ENCODE results near the gene SYNGR3. TPM values are rescaled to one million over a fixed set of nuclear protein-coding genes. Genes with fewer than 3 reads are reported as not detected.
A peak's percentile ranks its signal among the peaks of the same experiment; 100 is the strongest.
"Not testable (repeated sequence)": the region's sequence is repeated elsewhere in the genome, so short reads cannot be mapped to it uniquely, and the experiment has no call there.

Gene SYNGR3
- total and polyA plus RNA-seq, 2 donors from 2014 or later: 2.2 to 4.6 TPM

DNA sequence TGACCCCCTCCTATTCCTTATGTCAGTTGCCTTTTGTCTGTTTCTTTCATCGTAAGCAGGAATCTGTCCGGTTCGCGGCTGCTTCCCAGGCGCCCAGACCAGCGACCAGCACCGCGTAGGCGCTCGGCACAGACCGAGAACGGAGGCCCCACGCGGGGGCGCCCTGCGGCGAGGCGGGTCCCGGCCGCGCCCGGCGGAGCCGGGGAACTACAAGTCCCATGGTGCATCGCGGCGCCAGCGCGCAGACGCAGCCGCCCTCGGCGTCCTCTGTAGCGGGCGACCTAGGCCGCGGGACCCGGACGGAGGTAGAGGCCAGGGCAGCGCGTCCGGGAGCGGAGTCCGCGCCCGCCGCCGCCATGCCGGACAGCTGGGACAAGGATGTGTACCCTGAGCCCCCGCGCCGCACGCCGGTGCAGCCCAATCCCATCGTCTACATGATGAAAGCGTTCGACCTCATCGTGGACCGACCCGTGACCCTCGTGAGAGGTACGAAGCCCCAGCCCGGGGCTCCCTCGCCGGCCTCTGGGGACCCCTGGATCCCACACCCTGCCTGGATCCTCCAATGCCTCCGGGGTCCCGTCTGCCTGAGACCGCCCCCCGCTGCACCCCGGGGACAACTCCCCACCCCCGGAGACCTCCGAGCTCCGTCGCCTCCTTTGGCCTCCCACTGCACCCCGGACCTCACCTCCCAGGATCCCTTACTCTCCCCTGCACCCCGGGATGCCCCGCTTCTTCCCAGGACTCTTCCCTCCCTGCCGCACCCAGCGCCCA, 30.3 kb upstream of the SYNGR3 start, which contains the start of gene NDUFB10:
Gene NDUFB10 (plus strand): TSS at position 270 of the 771 bp plus-strand sequence. CDS start 87 bp downstream, at position 357.
- H3K27ac ChIP-seq (ENCODE audit: low read depth in 2 of 2, low read length in 2 of 2): peak within 1 kb of the TSS; percentile 75 to 78

DNA sequence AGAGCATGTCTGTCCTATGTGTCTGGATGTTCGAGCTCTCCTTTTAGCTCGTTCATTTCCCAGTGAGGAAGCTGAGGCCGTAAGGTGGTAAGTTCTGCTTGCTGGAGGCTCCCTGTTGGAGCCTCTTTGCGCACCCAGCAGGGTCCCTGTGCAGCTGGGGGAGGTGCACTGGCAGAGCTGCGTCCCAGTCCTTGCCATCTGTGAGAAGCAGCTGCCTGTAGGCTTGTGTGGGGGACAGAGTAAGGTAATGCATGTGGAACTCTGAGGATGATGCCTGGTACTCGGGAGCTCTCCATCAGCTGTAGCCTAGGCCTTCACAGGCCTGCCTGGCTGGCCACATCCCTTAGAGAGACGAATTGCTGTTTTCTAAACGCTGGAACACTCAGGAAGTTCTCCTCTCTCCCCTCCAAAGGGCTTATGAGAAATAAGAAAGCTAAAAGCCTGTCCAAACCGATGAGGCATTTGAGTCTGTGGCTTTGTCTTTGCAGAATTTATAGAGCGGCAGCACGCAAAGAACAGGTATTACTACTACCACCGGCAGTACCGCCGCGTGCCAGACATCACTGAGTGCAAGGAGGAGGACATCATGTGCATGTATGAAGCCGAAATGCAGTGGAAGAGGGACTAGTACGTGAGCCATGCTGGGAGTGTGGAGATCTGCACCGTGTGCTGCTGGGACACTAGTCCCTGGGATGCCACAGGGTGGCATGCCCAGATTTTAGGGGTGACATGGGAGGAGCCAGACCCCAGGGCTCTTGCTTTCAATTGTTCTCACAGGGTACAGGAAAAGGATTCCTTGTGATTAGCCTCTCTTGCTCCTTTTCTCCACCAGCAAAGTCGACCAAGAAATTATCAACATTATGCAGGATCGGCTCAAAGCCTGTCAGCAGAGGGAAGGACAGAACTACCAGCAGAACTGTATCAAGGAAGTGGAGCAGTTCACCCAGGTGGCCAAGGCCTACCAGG, 28.8 kb upstream of the SYNGR3 start:
- Histone ChIP-seq H3K9ac (ENCODE audit: low read length in 3 of 3) (peak overlapping the region in 2 of 3 donors; percentile 16 to 91), H3K27me3 (ENCODE audit: control insufficient read depth, insufficient read depth, low read length) (no peaks in the 10 kb centered on the region), H3K36me3 (ENCODE audit: control insufficient read depth in 2 of 3, insufficient read depth in 3 of 3, low read length in 3 of 3) (peaks cover 0 to 6% (median 6%) of the 10 kb centered on the region in 3 donors), H3K9me3 (ENCODE audit: control insufficient read depth in 2 of 3, insufficient read depth in 1 of 3, low read length in 3 of 3) (no peaks in the 10 kb centered on the region), H3K27ac (ENCODE audit: low read depth in 2 of 2, low read length in 2 of 2) (no peak overlapping the region), H3K4me1 (ENCODE audit: control insufficient read depth in 2 of 3, insufficient read depth in 2 of 3, low read depth in 1 of 3, low read length in 3 of 3) (peaks cover 0 to 21% (median 20%) of the 10 kb centered on the region in 3 donors), H3K4me3 (ENCODE audit: low read length in 3 of 3) (peak overlapping the region in 2 of 3 donors; percentile 29 to 81)
- TF ChIP-seq, protein P1, sequence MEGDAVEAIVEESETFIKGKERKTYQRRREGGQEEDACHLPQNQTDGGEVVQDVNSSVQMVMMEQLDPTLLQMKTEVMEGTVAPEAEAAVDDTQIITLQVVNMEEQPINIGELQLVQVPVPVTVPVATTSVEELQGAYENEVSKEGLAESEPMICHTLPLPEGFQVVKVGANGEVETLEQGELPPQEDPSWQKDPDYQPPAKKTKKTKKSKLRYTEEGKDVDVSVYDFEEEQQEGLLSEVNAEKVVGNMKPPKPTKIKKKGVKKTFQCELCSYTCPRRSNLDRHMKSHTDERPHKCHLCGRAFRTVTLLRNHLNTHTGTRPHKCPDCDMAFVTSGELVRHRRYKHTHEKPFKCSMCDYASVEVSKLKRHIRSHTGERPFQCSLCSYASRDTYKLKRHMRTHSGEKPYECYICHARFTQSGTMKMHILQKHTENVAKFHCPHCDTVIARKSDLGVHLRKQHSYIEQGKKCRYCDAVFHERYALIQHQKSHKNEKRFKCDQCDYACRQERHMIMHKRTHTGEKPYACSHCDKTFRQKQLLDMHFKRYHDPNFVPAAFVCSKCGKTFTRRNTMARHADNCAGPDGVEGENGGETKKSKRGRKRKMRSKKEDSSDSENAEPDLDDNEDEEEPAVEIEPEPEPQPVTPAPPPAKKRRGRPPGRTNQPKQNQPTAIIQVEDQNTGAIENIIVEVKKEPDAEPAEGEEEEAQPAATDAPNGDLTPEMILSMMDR (IDR thresholded peaks at IDR 0.05; ENCODE audit: borderline replicate concordance, extremely low read depth, insufficient read depth): no peak
- FAIRE-seq (no peak), DNase-seq (peak in 1 of 5 donors; percentile 7)
- intact Hi-C loops (cut with DNase I): no loop called here

More for the DNA sequence above, 30.3 kb upstream of the SYNGR3 start, which contains the start of gene NDUFB10:
- Histone ChIP-seq H3K9ac (ENCODE audit: low read length in 3 of 3) (peak within 1 kb of the TSS; percentile 33 to 91 (median 87)), H3K4me3 (ENCODE audit: low read length in 3 of 3) (peak within 1 kb of the TSS; percentile 64 to 81 (median 75)), H3K27me3 (ENCODE audit: control insufficient read depth, insufficient read depth, low read length) (no peaks in the 10 kb centered on the region), H3K36me3 (ENCODE audit: control insufficient read depth in 2 of 3, insufficient read depth in 3 of 3, low read length in 3 of 3) (peaks cover 0 to 6% (median 6%) of the 10 kb centered on the region in 3 donors), H3K9me3 (ENCODE audit: control insufficient read depth in 2 of 3, insufficient read depth in 1 of 3, low read length in 3 of 3) (no peaks in the 10 kb centered on the region), H3K4me1 (ENCODE audit: control insufficient read depth in 2 of 3, insufficient read depth in 2 of 3, low read depth in 1 of 3, low read length in 3 of 3) (peaks cover 0 to 16% (median 15%) of the 10 kb centered on the region in 3 donors)
- DNase-seq (peak; percentile 90 to 97 (median 93)), FAIRE-seq (no peak)
- intact Hi-C loops (cut with DNase I): no loop called here
- TF ChIP-seq, protein P1 (IDR thresholded peaks at IDR 0.05; ENCODE audit: borderline replicate concordance, extremely low read depth, insufficient read depth): peak; percentile 64

DNA sequence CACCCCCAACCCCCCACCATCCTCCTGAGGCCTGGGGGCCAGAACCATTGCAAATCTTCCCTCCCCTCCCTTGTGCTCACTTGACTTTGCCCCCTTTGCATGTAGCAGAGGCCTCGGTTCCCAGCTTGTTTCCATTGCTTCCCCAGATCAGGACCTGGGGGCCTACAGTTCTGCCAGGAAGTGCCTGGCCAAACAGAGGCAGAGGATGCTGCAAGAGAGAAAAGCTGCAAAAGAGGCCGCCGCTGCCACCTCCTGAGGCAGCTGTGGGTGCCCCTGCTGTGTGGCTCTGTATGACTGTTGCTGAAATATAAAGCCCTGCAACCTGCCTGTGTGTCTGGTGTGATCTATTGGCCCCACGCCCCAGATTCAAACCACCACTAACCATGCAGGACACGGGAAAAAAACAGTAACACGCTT, 28.1 kb upstream of the SYNGR3 start:
- H3K9me3 ChIP-seq (ENCODE audit: control insufficient read depth in 2 of 3, insufficient read depth in 1 of 3, low read length in 3 of 3): no peaks in the 10 kb centered on the region
- no peak overlapping the region for H3K9ac ChIP-seq (ENCODE audit: low read length in 3 of 3)
- TF ChIP-seq, protein P1 (IDR thresholded peaks at IDR 0.05; ENCODE audit: borderline replicate concordance, extremely low read depth, insufficient read depth): no peak
- no peak overlapping the region for H3K4me3 ChIP-seq (ENCODE audit: low read length in 3 of 3)
- FAIRE-seq (no peak), DNase-seq (no peak)
- H3K4me1 ChIP-seq (ENCODE audit: control insufficient read depth in 2 of 3, insufficient read depth in 2 of 3, low read depth in 1 of 3, low read length in 3 of 3): peaks cover 0 to 21% (median 20%) of the 10 kb centered on the region in 3 donors
- no peak overlapping the region for H3K27ac ChIP-seq (ENCODE audit: low read depth in 2 of 2, low read length in 2 of 2)
- H3K27me3 ChIP-seq (ENCODE audit: control insufficient read depth, insufficient read depth, low read length): no peaks in the 10 kb centered on the region
- intact Hi-C loops (cut with DNase I): no loop called here
- peaks cover 0 to 6% (median 6%) of the 10 kb centered on the region in 3 donors for H3K36me3 ChIP-seq (ENCODE audit: control insufficient read depth in 2 of 3, insufficient read depth in 3 of 3, low read length in 3 of 3)

DNA sequence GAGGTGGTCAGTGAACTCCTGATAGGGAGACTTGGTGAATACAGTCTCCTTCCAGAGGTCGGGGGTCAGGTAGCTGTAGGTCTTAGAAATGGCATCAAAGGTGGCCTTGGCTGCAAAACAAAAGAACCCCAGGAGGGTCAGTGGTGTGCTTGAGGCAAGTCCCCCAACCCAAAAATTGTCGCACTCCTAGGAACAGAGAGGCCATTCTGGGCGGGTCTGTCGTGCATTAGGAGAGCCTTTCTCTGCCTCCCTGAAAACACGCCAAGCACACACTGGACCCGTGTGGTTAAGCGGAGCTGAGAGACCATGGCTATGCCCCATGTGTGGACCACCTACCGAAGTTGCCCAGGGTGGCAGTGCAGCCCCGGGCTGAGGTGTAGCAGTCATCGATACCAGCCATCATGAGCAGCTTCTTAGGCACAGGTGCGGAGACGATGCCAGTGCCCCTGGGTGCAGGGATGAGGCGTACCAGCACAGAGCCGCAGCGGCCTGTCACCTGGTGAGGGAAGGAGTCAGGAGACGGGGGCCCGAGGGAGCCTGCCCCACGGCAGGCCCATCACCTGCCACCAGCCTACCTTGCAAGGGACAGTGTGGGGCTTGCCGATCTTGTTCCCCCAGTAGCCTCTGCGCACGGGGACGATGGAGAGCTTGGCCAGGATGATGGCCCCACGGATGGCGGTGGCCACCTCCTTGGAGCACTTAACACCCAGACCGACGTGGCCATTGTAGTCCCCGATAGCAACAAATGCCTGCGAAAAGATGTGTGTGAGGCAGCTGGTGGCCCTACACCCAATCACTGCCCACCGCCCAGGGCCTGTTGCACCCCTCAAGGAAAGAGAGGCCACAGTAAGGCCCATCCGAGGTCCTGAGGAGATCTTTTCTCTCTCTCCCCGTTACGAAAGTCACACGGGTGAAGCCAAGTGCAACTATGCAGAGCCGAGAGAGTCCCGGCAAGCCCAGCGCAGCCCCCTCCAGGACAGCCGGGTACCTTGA, 27.3 kb upstream of the SYNGR3 start:
- intact Hi-C loops (cut with DNase I); FAIRE-seq; H3K27ac ChIP-seq (ENCODE audit: low read depth in 2 of 2, low read length in 2 of 2); H3K9ac ChIP-seq (ENCODE audit: low read length in 3 of 3); H3K9me3 ChIP-seq (ENCODE audit: control insufficient read depth in 2 of 3, insufficient read depth in 1 of 3, low read length in 3 of 3); H3K4me3 ChIP-seq (ENCODE audit: low read length in 3 of 3); DNase-seq; H3K27me3 ChIP-seq (ENCODE audit: control insufficient read depth, insufficient read depth, low read length); H3K36me3 ChIP-seq (ENCODE audit: control insufficient read depth in 2 of 3, insufficient read depth in 3 of 3, low read length in 3 of 3): not testable (repeated sequence)
- peaks cover 0 to 21% (median 20%) of the 10 kb centered on the region in 3 donors for H3K4me1 ChIP-seq (ENCODE audit: control insufficient read depth in 2 of 3, insufficient read depth in 2 of 3, low read depth in 1 of 3, low read length in 3 of 3)
